Fibroblast of mammary gland (primary cell): Measurements from ENCODE around the gene USP35.
"Not testable (repeated sequence)": the region's sequence is repeated elsewhere in the genome, so short reads cannot be mapped to it uniquely, and the experiment has no call there.

Experiments
- DNase-seq: peaks from one replicate; pipeline ENCODE4 v3.0.0-alpha.2; 2010; ENCODE audit warnings: low read depth
- H3K4me3 ChIP-seq: 2 replicates; pipeline ENCODE4 v1.5.1; 2011; ENCODE audit warnings: low read depth, mild to moderate bottlenecking, low read length, moderate library complexity; ENCODE audit not compliant: control insufficient read depth
- TF ChIP-seq, protein P1 (sequence below): conservative IDR thresholded peaks from 2 replicates; pipeline ENCODE4 v1.5.1; 2011; ENCODE audit warnings: low read depth, low read length, inconsistent platforms; ENCODE audit not compliant: control insufficient read depth, insufficient read depth

USP35 gene

DNA sequence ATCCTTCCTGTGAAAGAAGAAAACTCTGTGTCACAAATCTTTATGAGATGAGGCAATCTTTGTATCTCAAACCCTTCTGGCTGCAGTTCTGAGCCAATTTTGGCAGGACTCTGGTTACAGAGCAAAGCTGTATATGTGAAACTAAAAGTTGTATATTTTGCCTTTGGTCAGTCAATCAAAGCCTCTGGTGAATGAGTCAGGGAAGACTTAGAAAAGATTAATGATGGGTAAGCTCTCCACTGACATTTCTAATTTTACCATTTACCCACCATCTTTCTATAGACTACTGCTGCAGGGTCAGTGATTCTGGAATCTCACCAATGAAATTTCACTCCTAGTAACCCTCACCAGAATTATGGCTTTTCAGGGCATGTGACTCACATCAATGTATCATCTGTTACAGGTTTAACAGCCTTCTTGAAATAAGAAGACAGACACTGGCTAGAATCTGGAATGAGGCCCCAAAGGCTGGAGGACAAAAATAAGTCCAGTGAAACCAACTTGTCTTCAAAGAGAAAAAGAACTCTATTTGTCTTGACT, 43.3 kb downstream of the USP35 start:
- DNase-seq = peak; percentile 70
- TF ChIP-seq, protein P1, sequence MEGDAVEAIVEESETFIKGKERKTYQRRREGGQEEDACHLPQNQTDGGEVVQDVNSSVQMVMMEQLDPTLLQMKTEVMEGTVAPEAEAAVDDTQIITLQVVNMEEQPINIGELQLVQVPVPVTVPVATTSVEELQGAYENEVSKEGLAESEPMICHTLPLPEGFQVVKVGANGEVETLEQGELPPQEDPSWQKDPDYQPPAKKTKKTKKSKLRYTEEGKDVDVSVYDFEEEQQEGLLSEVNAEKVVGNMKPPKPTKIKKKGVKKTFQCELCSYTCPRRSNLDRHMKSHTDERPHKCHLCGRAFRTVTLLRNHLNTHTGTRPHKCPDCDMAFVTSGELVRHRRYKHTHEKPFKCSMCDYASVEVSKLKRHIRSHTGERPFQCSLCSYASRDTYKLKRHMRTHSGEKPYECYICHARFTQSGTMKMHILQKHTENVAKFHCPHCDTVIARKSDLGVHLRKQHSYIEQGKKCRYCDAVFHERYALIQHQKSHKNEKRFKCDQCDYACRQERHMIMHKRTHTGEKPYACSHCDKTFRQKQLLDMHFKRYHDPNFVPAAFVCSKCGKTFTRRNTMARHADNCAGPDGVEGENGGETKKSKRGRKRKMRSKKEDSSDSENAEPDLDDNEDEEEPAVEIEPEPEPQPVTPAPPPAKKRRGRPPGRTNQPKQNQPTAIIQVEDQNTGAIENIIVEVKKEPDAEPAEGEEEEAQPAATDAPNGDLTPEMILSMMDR = no peak
- no peak overlapping the region for H3K4me3 ChIP-seq

- not testable (repeated sequence) for DNase-seq, H3K4me3 ChIP-seq
These were observed 44.3 kb downstream of the USP35 start for GRCh38 chr11:78233046-78233445.

DNA sequence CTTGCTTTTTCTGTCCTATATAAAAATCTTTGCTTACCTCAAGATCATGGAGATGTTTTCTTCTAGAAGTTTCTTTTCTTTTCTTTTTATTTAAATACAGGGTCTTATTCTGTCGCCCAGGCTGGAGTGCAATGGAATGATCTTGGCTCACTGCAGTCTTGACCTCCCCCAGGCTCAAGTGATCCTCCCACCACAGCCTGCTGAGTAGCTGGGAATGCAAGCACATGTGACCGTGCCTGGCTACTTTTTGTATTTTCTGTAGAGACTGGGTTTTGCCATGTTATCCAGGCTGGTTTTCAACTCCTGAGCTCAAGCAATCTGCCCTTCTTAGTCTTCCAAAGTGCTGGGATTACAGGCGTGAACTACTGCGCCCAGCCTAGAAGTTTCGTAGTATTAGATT, 45.3 kb downstream of the USP35 start:
- TF ChIP-seq, protein P1 = no peak
- H3K4me3 ChIP-seq = no peak overlapping the region
- DNase-seq = no peak

- no peak for DNase-seq
- TF ChIP-seq, protein P1 = no peak
- H3K4me3 ChIP-seq = no peak overlapping the region
These were observed 48.8 kb downstream of the USP35 start for GRCh38 chr11:78237293-78238046.

DNA sequence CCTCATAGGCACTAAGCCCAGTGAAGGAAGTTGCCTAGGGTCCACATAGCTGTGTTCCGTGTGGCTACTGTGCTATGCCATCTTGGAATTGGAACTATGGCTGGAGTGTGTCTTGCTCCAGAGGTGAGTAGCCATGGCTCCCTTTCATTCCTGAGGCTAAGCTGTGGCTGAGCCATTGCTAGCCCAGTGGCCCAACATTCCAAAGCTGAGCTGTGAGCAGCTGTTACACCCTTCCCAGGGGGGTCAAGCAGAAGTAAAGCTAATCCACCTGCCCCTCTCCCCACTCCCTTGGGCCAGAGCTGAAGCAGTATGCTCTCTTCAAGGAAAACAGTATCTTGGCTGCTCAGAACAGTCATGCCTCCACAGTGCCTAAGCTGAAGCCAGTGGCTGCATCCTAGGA, 51.1 kb downstream of the USP35 start:
- no peak overlapping the region for H3K4me3 ChIP-seq
- TF ChIP-seq, protein P1 = no peak
- DNase-seq = no peak

DNA sequence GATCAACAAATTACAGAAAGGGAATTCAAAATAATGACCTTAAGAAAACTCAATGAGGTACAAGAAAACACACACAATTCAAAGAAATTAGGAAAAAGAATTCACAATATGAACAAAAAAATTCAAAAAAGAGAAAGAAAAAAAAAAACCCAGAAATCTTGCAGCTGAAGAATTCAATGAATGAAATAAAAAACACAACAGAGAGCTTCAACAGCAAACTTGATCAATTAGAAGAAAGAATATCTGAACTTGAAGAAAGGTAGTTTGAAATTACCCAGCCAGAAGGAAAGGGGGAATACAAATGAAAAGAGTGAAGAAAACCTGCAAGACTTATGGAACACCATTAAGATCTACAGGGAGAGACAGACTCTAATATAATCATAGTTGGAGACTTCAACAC, 52.8 kb downstream of the USP35 start:
- DNase-seq = no peak
- H3K4me3 ChIP-seq = no peak overlapping the region
- TF ChIP-seq, protein P1 = no peak

- H3K4me3 ChIP-seq = no peak overlapping the region
- DNase-seq = peak; percentile 26
- TF ChIP-seq, protein P1 = no peak
These were observed 55.4 kb downstream of the USP35 start for GRCh38 chr11:78244080-78244479.
